Activated CD4-positive, alpha-beta T cell treated with anti-CD3 and anti-CD28 coated beads, Interleukin-2, amount 10 ng/mL, durations not matched to agents 7 days and 5 days (primary cell): ENCODE data around the gene RBMS1. TPM values are rescaled to one million over a fixed set of nuclear protein-coding genes. Genes with fewer than 3 reads are reported as not detected.

Experiments used
- CTCF ChIA-PET: fragments of 350-600 bp; sonication (Branson Sonifier 250); formaldehyde crosslinking; loops from one replicate; lab custom pipeline; 2021; ENCODE audit warnings: antibody characterized with exemption; lab: Charles Lee
- POLR2A ChIA-PET: fragments of 350-600 bp; sonication (Branson Sonifier 250); formaldehyde crosslinking; loops from one replicate; lab custom pipeline; 2021; ENCODE audit warnings: antibody characterized with exemption; lab: Charles Lee
- DNase-seq: peaks from one replicate; pipeline ENCODE4 v3.0.0-alpha.2; 2020
- H3K27ac Mint-ChIP-seq: one replicate; pipeline ENCODE4 v1.8.0; 2021; ENCODE audit warnings: mild to moderate bottlenecking, moderate library complexity, mixed read lengths
- H3K27me3 Mint-ChIP-seq: one replicate; pipeline ENCODE4 v1.8.0; 2021; ENCODE audit warnings: mixed read lengths
- H3K36me3 Mint-ChIP-seq: one replicate; pipeline ENCODE4 v1.8.0; 2021; ENCODE audit warnings: low read depth, mixed read lengths
- H3K4me1 Mint-ChIP-seq: one replicate; pipeline ENCODE4 v1.8.0; 2021; ENCODE audit warnings: mixed read lengths
- H3K4me3 Mint-ChIP-seq: one replicate; pipeline ENCODE4 v1.8.0; 2021; ENCODE audit warnings: mild to moderate bottlenecking, moderate library complexity, mixed read lengths
- H3K9me3 Mint-ChIP-seq: one replicate; pipeline ENCODE4 v1.8.0; 2021; ENCODE audit warnings: mixed read lengths
- total RNA-seq, 2 experiments: library from RNA; stranded (reverse); gene quantifications; one replicate each; pipeline ENCODE4 v1.2.3, GENCODE V29; 2021

RBMS1 gene
- total RNA-seq, 2 experiments from 2014 or later, result 84.4 to 100 TPM

GRCh38 chr2:160246356-160246755 lies 247.3 kb downstream of the RBMS1 start:
- Mint-ChIP-seq H3K27ac (no peak overlapping the region), H3K27me3 (no peaks in the 10 kb centered on the region), H3K4me1 (no peaks in the 10 kb centered on the region), H3K9me3 (no peaks in the 10 kb centered on the region), H3K36me3 (no peaks in the 10 kb centered on the region), H3K4me3 (no peak overlapping the region)
- no peak for DNase-seq
- ChIA-PET CTCF (no interaction called here), POLR2A (no interaction called here)

DNA sequence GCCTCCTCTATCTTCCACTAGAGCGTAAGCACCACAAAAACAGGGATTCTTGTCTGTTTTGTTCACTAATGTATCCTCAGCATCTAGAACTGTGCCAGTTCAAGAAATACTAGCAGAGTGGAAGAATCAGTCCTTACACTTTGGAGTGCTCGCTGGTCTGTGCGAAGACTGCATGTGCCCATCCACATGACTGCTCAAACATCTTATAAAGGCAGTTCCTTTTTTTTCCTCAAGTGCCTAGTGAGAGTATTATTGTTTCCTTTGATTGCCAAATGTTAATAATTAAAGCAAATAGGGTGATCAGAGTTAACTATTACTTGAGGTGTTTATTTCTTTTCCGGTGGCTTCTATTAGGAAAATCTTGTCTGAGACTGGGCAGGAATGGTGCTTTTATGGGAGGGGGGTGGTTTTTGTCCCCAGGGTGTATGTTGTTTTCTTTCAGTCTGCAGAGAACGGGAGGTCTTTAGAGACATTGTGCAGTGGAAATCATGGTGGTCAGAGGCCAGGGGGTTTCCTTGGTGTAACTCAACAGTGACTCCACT lies 247.9 kb downstream of the RBMS1 start:
- no peak overlapping the region for H3K4me3 Mint-ChIP-seq
- POLR2A ChIA-PET, result no interaction called here
- DNase-seq, result no peak
- H3K9me3 Mint-ChIP-seq, result no peaks in the 10 kb centered on the region
- no peaks in the 10 kb centered on the region for H3K27me3 Mint-ChIP-seq
- no peaks in the 10 kb centered on the region for H3K36me3 Mint-ChIP-seq
- CTCF ChIA-PET, result no interaction called here
- no peak overlapping the region for H3K27ac Mint-ChIP-seq
- H3K4me1 Mint-ChIP-seq, result no peaks in the 10 kb centered on the region

- CTCF ChIA-PET, result no interaction called here
- Mint-ChIP-seq H3K36me3 (no peaks in the 10 kb centered on the region), H3K4me3 (no peak overlapping the region), H3K27ac (no peak overlapping the region), H3K9me3 (no peaks in the 10 kb centered on the region), H3K4me1 (no peaks in the 10 kb centered on the region), H3K27me3 (peaks cover under 1% of the 10 kb centered on the region)
- POLR2A ChIA-PET, result no interaction called here
- no peak for DNase-seq
These were observed 250.6 kb downstream of the RBMS1 start for GRCh38 chr2:160242893-160243564.

GRCh38 chr2:160241251-160242137 lies 252.1 kb downstream of the RBMS1 start:
- no peak overlapping the region for H3K4me3 Mint-ChIP-seq
- H3K9me3 Mint-ChIP-seq, result no peaks in the 10 kb centered on the region
- peaks cover 2% of the 10 kb centered on the region for H3K27me3 Mint-ChIP-seq
- H3K4me1 Mint-ChIP-seq, result no peaks in the 10 kb centered on the region
- ChIA-PET POLR2A (no interaction called here), CTCF (interaction anchor here (1.3 to 1.5 kb wide), 2 partner anchors 10 to 29 kb away, joined by 3 to 5 read pairs; no protein-coding TSS in a partner anchor)
- H3K27ac Mint-ChIP-seq, result no peak overlapping the region
- DNase-seq, result no peak
- H3K36me3 Mint-ChIP-seq, result no peaks in the 10 kb centered on the region

DNA sequence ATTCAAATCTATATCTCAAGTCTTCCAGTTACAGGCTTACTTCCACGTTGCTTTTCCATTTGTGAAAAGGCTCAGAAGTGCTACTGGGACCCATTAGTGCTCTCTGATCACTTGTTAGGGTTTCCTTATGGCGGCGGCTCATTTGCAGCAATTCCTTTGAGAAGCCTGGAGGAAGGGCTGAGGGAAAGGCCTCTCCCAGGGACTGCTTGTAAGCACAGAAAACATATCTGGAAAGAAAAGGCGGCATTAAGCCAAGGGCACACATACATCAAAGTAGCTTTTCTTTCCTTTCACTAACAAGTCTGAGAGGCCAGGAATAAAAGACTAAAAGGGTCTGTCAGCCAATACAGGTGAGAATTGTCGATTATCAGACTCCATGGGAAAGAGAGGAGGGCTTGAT lies 254.2 kb downstream of the RBMS1 start:
- ChIA-PET POLR2A (no interaction called here), CTCF (interaction anchor here (1.1 to 1.5 kb wide), 2 partner anchors 19 to 31 kb away, joined by 3 to 5 read pairs; no protein-coding TSS in a partner anchor)
- Mint-ChIP-seq H3K27me3 (peaks cover 2% of the 10 kb centered on the region), H3K9me3 (no peaks in the 10 kb centered on the region), H3K4me3 (no peak overlapping the region), H3K36me3 (no peaks in the 10 kb centered on the region), H3K4me1 (no peaks in the 10 kb centered on the region), H3K27ac (no peak overlapping the region)
- no peak for DNase-seq

GRCh38 chr2:160238392-160238791 lies 255.2 kb downstream of the RBMS1 start:
- Mint-ChIP-seq H3K4me1 (no peaks in the 10 kb centered on the region), H3K27ac (no peak overlapping the region), H3K9me3 (no peaks in the 10 kb centered on the region), H3K4me3 (no peak overlapping the region), H3K27me3 (peaks cover 5% of the 10 kb centered on the region), H3K36me3 (no peaks in the 10 kb centered on the region)
- DNase-seq, result no peak
- POLR2A ChIA-PET, result no interaction called here
- CTCF ChIA-PET, result interaction anchor here (0.6 kb wide), 1 partner anchor 1698 kb away, joined by 3 read pairs; no protein-coding TSS in a partner anchor

DNA sequence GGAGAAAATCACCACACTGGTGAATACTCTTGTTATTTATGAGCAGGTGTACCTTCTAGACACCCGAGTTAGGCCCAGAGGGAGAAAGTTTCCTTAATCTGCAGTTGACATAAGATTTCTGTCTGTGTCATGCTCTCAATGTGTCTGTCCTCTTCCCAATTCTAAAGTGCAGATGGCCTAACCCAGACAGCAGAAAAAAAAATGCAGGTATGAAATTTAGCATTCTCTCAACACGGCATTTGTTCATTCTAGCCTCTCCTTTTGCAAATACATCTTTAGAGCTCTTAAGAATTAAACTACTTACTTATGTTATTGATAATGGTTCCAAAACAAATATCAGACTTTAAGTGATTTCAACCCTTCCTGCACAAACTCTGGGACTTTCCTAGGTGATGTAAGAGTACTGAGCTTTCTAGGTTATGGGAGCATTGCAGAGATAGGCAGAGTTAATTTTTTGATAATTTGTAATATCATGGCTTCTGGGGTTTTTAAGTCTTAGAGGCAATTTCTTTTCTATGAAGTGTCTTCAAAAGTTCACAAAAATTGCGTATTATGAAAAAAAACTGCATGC lies 260.6 kb downstream of the RBMS1 start:
- no peak overlapping the region for H3K27ac Mint-ChIP-seq
- H3K36me3 Mint-ChIP-seq, result no peaks in the 10 kb centered on the region
- H3K27me3 Mint-ChIP-seq, result peaks cover 4% of the 10 kb centered on the region
- H3K4me3 Mint-ChIP-seq, result no peak overlapping the region
- POLR2A ChIA-PET, result no interaction called here
- CTCF ChIA-PET, result interaction anchor here (0.7 to 1.9 kb wide), 3 partner anchors 8 to 42 kb away, joined by 3 to 5 read pairs (median 3); no protein-coding TSS in a partner anchor
- H3K4me1 Mint-ChIP-seq, result no peaks in the 10 kb centered on the region
- no peaks in the 10 kb centered on the region for H3K9me3 Mint-ChIP-seq
- no peak for DNase-seq

GRCh38 chr2:160229591-160229990 lies 264.0 kb downstream of the RBMS1 start:
- DNase-seq, result no peak
- Mint-ChIP-seq H3K9me3 (no peaks in the 10 kb centered on the region), H3K36me3 (no peaks in the 10 kb centered on the region), H3K27ac (no peak overlapping the region), H3K4me1 (peaks cover 4% of the 10 kb centered on the region), H3K4me3 (no peak overlapping the region), H3K27me3 (peaks cover 3% of the 10 kb centered on the region)
- CTCF ChIA-PET, result interaction anchor here (0.7 kb wide), 1 partner anchor 15 kb away, joined by 6 read pairs; no protein-coding TSS in a partner anchor
- POLR2A ChIA-PET, result no interaction called here

GRCh38 chr2:160228141-160228917 lies 265.3 kb downstream of the RBMS1 start:
- DNase-seq, result no peak
- no peak overlapping the region for H3K27ac Mint-ChIP-seq
- no peaks in the 10 kb centered on the region for H3K36me3 Mint-ChIP-seq
- POLR2A ChIA-PET, result no interaction called here
- CTCF ChIA-PET, result no interaction called here
- H3K27me3 Mint-ChIP-seq, result no peaks in the 10 kb centered on the region
- H3K9me3 Mint-ChIP-seq, result no peaks in the 10 kb centered on the region
- H3K4me3 Mint-ChIP-seq, result no peak overlapping the region
- peaks cover 17% of the 10 kb centered on the region for H3K4me1 Mint-ChIP-seq

- Mint-ChIP-seq H3K4me1 (peaks cover 23% of the 10 kb centered on the region), H3K4me3 (no peak overlapping the region), H3K36me3 (no peaks in the 10 kb centered on the region), H3K27me3 (no peaks in the 10 kb centered on the region), H3K27ac (no peak overlapping the region), H3K9me3 (no peaks in the 10 kb centered on the region)
- no peak for DNase-seq
- ChIA-PET CTCF (interaction anchor here (1.4 kb wide), 1 partner anchor 10 kb away, joined by 5 read pairs; no protein-coding TSS in a partner anchor), POLR2A (no interaction called here)
These were observed 266.2 kb downstream of the RBMS1 start for GRCh38 chr2:160227293-160227915.

GRCh38 chr2:160226367-160226766 lies 267.2 kb downstream of the RBMS1 start:
- no peak for DNase-seq
- ChIA-PET POLR2A (no interaction called here), CTCF (interaction anchor here (0.7 to 1.5 kb wide), 3 partner anchors 9 to 17 kb away, joined by 4 to 5 read pairs (median 4); no protein-coding TSS in a partner anchor)
- no peaks in the 10 kb centered on the region for H3K27me3 Mint-ChIP-seq
- no peak overlapping the region for H3K27ac Mint-ChIP-seq
- no peaks in the 10 kb centered on the region for H3K36me3 Mint-ChIP-seq
- H3K9me3 Mint-ChIP-seq, result no peaks in the 10 kb centered on the region
- peaks cover 31% of the 10 kb centered on the region for H3K4me1 Mint-ChIP-seq
- H3K4me3 Mint-ChIP-seq, result no peak overlapping the region
